GM12872 (cell line): Measurements from ENCODE around the gene IL27RA.

Experiments used
- TF ChIP-seq, protein P1 (sequence below): IDR thresholded peaks from 3 replicates; pipeline ENCODE4 v1.5.1; 2011; ENCODE audit warnings: low read depth, mild to moderate bottlenecking, low read length, moderate library complexity; ENCODE audit not compliant: insufficient read depth

IL27RA gene

DNA sequence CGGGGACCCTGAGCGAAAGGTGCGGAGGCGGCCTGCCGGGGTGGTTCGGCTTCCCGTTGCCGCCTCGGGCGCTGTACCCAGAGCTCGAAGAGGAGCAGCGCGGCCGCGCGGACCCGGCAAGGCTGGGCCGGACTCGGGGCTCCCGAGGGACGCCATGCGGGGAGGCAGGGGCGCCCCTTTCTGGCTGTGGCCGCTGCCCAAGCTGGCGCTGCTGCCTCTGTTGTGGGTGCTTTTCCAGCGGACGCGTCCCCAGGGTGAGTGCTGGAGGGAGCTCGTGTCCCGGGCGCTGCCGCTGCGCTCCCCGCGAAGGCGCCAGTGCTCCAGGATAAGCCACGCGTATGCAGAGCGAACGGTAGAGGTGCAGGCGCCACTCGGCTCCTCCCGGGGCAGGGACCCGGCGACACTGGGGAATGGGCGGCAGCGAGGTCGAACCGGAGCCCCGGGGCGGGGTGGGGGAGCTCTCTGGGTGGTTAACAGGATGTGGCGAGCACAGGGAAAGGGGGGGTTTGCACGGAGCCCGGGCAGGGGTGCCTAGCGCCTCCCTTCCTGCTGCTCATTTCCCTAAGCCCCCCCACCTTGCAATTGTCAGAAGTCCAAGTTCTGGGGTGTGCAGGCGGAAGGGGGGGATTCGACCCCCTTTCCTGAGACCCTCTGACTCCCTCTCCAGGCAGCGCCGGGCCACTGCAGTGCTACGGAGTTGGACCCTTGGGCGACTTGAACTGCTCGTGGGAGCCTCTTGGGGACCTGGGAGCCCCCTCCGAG, at the start of gene IL27RA:
Gene IL27RA, plus strand, starts transcription at position 44 of the 762 bp plus-strand sequence. Its CDS starts 111 bp downstream, at position 155.
- TF ChIP-seq, protein P1, sequence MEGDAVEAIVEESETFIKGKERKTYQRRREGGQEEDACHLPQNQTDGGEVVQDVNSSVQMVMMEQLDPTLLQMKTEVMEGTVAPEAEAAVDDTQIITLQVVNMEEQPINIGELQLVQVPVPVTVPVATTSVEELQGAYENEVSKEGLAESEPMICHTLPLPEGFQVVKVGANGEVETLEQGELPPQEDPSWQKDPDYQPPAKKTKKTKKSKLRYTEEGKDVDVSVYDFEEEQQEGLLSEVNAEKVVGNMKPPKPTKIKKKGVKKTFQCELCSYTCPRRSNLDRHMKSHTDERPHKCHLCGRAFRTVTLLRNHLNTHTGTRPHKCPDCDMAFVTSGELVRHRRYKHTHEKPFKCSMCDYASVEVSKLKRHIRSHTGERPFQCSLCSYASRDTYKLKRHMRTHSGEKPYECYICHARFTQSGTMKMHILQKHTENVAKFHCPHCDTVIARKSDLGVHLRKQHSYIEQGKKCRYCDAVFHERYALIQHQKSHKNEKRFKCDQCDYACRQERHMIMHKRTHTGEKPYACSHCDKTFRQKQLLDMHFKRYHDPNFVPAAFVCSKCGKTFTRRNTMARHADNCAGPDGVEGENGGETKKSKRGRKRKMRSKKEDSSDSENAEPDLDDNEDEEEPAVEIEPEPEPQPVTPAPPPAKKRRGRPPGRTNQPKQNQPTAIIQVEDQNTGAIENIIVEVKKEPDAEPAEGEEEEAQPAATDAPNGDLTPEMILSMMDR: peak; percentile 89

DNA sequence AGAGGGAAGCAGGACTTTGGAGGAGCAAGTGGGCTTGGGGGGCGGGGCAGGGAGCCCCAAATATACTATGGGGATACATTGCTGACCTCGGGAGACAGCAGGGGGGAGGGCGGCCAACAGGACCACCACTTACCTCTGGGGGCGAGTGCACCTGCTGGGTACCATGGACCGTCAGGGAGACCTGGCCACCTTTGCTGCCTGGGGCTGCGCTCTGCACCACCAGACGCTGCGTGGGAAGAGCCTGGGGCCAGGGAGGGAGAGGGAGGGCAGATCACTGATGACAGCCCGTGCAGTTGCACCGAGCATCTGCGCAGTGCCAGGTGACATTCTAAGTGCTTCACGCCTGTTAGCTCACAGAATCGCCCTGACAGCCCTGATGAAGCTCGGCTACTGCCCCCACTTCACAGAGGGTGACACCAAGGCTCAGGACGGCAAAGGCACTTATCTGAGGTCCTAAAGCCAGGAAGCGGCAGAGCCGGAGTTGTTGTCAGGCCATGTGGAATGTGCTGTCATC, 49.5 kb upstream of the IL27RA start:
- TF ChIP-seq, protein P1: no peak

DNA sequence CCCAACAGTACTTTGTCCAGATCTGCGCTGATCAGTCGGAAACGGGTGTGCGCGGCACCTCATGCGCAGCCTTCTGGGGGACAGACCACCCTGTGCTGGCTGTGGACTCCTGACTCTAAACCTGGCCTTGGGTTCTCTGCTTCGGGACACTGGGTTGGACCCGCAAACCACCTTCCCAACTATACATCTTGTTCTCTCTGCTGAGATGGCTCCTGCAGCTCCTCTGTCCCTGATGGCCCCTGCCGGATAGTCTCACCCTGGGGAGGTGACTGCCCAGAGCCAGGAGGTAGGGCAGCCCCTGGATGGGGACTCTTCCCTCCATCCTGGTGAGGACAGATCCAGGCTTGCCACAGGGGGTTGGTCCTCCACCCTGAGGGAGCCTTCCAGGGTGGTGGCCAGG, 48.8 kb upstream of the IL27RA start:
- TF ChIP-seq, protein P1: no peak

DNA sequence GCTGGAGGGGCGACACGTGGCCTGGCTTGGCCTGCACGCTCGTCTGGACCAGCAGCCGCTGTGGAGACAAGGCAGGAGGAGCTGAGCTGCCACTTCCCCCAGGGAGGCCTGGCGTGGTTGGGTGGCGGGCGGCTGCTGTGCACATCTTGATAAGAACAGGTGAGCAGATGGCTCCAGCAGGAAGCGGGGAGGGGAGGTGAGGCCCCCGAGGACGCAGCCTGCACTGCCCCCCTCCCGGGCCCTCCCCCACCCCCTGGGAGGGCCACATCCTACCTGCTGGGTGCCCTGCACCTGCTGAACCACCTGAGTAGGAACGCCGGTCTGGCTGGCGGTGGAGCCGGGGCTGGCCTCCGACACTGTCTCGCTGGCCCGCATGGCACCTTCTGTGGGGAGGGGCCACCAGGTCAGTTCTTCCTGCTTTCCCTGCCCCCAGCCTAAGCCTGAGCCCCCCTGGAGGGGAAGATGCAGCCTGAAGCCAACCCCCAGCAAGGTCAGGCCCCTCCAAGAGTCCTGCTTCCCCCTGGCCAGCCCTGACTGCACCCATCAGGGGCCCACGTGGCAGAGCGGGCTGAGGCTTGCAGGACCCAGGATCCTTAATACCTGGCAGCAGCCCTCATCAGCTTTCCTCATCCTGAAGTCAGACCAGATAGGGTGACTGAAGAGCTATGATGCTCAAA, 48.2 kb upstream of the IL27RA start:
- TF ChIP-seq, protein P1: no peak

DNA sequence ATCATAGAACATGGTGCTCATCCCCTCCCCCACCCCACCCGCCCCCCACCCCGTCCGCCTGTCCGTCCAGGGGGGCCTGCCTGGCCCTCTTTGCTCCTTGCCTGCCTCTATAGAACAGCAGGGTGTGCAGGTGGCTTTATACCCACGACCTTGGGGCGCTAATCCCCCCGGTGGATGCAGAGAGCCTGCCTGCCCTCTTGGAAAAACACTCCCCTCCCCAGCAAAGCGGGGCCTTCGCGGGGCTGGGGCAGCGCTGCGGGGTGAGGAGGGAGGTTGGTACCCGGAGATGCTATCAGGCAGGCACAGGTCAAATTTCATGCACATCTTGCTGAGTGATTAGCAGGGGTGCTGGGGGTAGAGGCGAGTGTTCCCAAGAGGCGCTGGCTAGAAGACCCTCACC, 47.4 kb upstream of the IL27RA start:
- TF ChIP-seq, protein P1: no peak

DNA sequence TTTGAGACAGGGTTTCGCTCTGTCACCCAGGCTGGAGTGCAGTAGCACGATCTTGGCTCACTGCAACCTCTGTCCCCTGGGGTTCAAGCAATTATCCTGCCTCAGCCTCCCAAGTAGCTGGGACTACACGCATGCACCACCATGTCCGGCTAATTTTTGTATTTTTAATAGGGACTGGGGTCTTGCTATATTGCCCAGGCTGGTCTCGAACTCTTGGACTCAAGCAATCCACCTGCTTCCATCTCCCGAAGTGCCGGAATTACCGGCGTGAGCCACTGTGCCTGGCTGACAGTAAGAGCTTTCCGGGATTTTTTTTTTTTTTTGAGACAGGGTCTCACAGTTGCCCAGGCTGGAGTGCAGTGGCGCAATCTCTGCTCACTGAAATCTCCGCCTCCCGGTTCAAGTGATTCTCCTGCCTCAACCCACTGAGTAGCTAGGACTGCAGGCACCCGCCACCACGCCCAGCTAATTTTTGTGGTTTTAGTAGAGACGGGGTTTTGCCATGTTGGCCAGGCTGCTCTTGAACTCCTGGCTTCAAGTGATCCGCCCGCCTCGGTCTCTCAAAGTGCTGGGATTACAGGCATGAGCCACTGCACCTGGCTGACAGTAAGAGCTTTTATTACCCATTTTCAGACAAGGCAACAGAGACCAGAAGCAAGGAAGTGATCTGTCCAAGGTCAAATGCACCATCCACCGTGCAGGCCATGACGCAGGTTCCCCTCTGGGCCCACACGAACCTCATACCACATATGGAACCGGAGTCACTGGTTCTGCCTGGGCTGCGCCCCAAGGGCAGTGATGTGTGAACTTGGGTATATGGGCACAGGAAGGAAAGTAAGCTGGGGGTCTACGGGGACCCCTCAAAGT, 46.5 kb upstream of the IL27RA start:
- TF ChIP-seq, protein P1: no peak
